Endothelial cell of umbilical vein (primary cell): Measurements from ENCODE around the gene VAV2. TPM values are rescaled to one million over a fixed set of nuclear protein-coding genes. Genes with fewer than 3 reads are reported as not detected.

ENCODE experiments used
- Bru-seq: library from RNA; stranded (reverse); fragments of 400-500 nt; gene quantifications from one replicate; lab custom pipeline; 2021; lab: Mats Ljungman, UMichigan
- BruChase-seq, 2 experiments: library from RNA; stranded (reverse); fragments of 400-500 nt; gene quantifications; one replicate each; lab custom pipeline; 2021; lab: Mats Ljungman, UMichigan
- BruUV-seq: library from RNA; stranded (reverse); fragments of 400-500 nt; replicated peaks from 2 replicates; lab custom pipeline; 2021; lab: Mats Ljungman, UMichigan
- CTCF ChIA-PET: fragments of 300-600, 350-600 bp; sonication (Branson Sonifier 250); formaldehyde crosslinking; loops from one replicate; lab custom pipeline; 2021; ENCODE audit warnings: antibody characterized with exemption, inconsistent platforms; lab: Charles Lee
- POLR2A ChIA-PET: fragments of 300-600, 350-600 bp; sonication (Branson Sonifier 250); formaldehyde crosslinking; loops from one replicate; lab custom pipeline; 2021; ENCODE audit warnings: antibody characterized with exemption, inconsistent platforms; lab: Charles Lee
- DNase-seq: peaks from one replicate; pipeline ENCODE4 v3.0.0-alpha.2; 2011; ENCODE audit warnings: low read depth, low spot score
- FAIRE-seq: peaks from 2 replicates; lab custom pipeline; 2011; peaks lifted over from hg19 to GRCh38; lab: Jason Lieb, UNC
- H2AFZ ChIP-seq: 2 replicates; pipeline ENCODE4 v1.6.0; 2012; ENCODE audit warnings: low read depth, low read length, control low read depth, inconsistent platforms
- H3K27ac ChIP-seq: 2 replicates; pipeline ENCODE4 v1.5.1; 2011; ENCODE audit warnings: low read depth, mild to moderate bottlenecking, control low read depth, low read length, moderate library complexity; ENCODE audit not compliant: insufficient read depth
- H3K27me3 ChIP-seq, 2 experiments: 2 replicates each; pipeline versions ENCODE4 v1.6.0 to v1.6.1; 2011; ENCODE audit warnings: low read length in 2 of 2, mixed read lengths in 1 of 2; ENCODE audit not compliant: control insufficient read depth in 2 of 2, insufficient read depth in 2 of 2
- H3K36me3 ChIP-seq, 2 experiments: 2 replicates in 1 of 2; 3 replicates in 1 of 2; pipeline ENCODE4 v1.5.1; 2011; ENCODE audit warnings: low read length in 2 of 2, mild to moderate bottlenecking in 1 of 2, moderate library complexity in 1 of 2; ENCODE audit not compliant: control insufficient read depth in 2 of 2, insufficient read depth in 2 of 2; ENCODE audit errors: extremely low read depth in 1 of 2
- H3K4me1 ChIP-seq: 3 replicates; pipeline ENCODE4 v1.5.1; 2011; ENCODE audit warnings: mild to moderate bottlenecking, low read length; ENCODE audit not compliant: control insufficient read depth, insufficient read depth; ENCODE audit errors: extremely low read depth
- H3K4me2 ChIP-seq: 2 replicates; pipeline ENCODE4 v1.6.1; 2011; ENCODE audit warnings: low read length, control low read depth, mixed read lengths; ENCODE audit not compliant: insufficient read depth
- H3K4me3 ChIP-seq, 3 experiments: fragments of 200-600 bp in 1 of 3; sonication (generic), shearing (Covaris generic) in 1 of 3; replicated peaks in 1 of 3; 2 replicates each; pipeline ENCODE4 v1.5.1; 2011 to 2016; ENCODE audit warnings: control low read depth in 3 of 3, low read length in 3 of 3, mild to moderate bottlenecking in 2 of 3, inconsistent platforms in 1 of 3, low read depth in 1 of 3, moderate library complexity in 1 of 3; ENCODE audit not compliant: insufficient read depth in 1 of 3
- H3K79me2 ChIP-seq: 2 replicates; pipeline ENCODE4 v1.6.0; 2012; ENCODE audit warnings: low read length, inconsistent platforms; ENCODE audit not compliant: control insufficient read depth, insufficient read depth
- H3K9ac ChIP-seq: replicated peaks from 2 replicates; pipeline ENCODE3; 2011; ENCODE audit warnings: low read length, control low read depth; ENCODE audit not compliant: insufficient read depth; ENCODE audit errors: extremely low read depth
- H3K9me1 ChIP-seq: replicated peaks from 3 replicates; pipeline ENCODE4 v1.6.0; 2011; ENCODE audit warnings: mild to moderate bottlenecking, low read length; ENCODE audit not compliant: control insufficient read depth, insufficient read depth; ENCODE audit errors: extremely low read depth
- H3K9me3 ChIP-seq: replicated peaks from 2 replicates; pipeline ENCODE4 v1.5.1; 2012; ENCODE audit warnings: low read length, inconsistent platforms; ENCODE audit not compliant: control insufficient read depth, insufficient read depth
- H4K20me1 ChIP-seq: replicated peaks from 2 replicates; pipeline ENCODE3; 2011; ENCODE audit warnings: mild to moderate bottlenecking, low read length; ENCODE audit not compliant: control insufficient read depth, insufficient read depth; ENCODE audit errors: extremely low read depth
- CTCF ChIP-seq, 2 donors: IDR thresholded peaks; 1 replicate in 1 of 2; 2 replicates in 1 of 2; pipeline ENCODE4 v1.5.1; 2011; ENCODE audit warnings: low read length in 2 of 2, mild to moderate bottlenecking in 2 of 2, moderate library complexity in 2 of 2, control low read depth in 1 of 2, inconsistent platforms in 1 of 2, low read depth in 1 of 2; ENCODE audit not compliant: insufficient read depth in 1 of 2; ENCODE audit errors: extremely low read depth in 1 of 2
- POLR2A ChIP-seq: IDR thresholded peaks from 2 replicates; pipeline ENCODE4 v1.6.1; 2012; ENCODE audit warnings: low read depth, mild to moderate bottlenecking, control low read depth, low read length
- POLR2AphosphoS5 ChIP-seq: IDR thresholded peaks from 2 replicates; pipeline ENCODE4 v1.6.1; 2012; ENCODE audit warnings: low read depth, mild to moderate bottlenecking, control low read depth, low read length, moderate library complexity; ENCODE audit not compliant: insufficient read depth
- dilution Hi-C: fragments of 300-500 bp; cut with MboI; formaldehyde crosslinking; loops from one replicate; pipeline ENCODE4 v1.15.0; 2019; ENCODE audit warnings: low sequenced_read_pairs; ENCODE audit not compliant: extremely low pct_ligation_motif_present
- intact Hi-C: fragments of 100-400 bp; cut with micrococcal nuclease; formaldehyde crosslinking; loops from one replicate; pipeline ENCODE4 v1.10.0; 2022
- long read RNA-seq: library from polyadenylated mRNA; stranded (forward); transcript quantifications from one replicate; pipeline ENCODE4 v2.0.0, GENCODE V29; 2021
- polyA minus RNA-seq, 3 experiments: library from RNA; depleted of rRNA, polyadenylated mRNA; stranded (reverse); fragments of >200 nt; gene quantifications; 1 replicate in 1 of 3; 2 replicates in 2 of 3; pipeline ENCODE4 v1.2.3, GENCODE V29; 2011
- polyA plus RNA-seq, 4 experiments: library from polyadenylated mRNA; depleted of rRNA in 3 of 4; stranded (reverse) in 3 of 4; unstranded in 1 of 4; fragments of >200 nt; gene quantifications; 2 replicates each; pipeline versions ENCODE4 v1.2.1 to v1.2.3, GENCODE V29; 2011 to 2012; ENCODE audit warnings: missing spikeins in 1 of 4
- total RNA-seq: library from RNA; stranded (reverse); gene quantifications from 2 replicates; pipeline ENCODE4 v1.2.3, GENCODE V29; 2021

VAV2 gene
- total RNA-seq = 29.9 and 30.6 TPM in 2 replicates
- 8.6 and 10.6 TPM in 2 replicates for polyA plus RNA-seq
- polyA plus RNA-seq (2011; cell fraction: cytosol; rRNA removed) = 14.4 and 14.8 TPM in 2 replicates
- 32.0 and 32.3 TPM in 2 replicates for polyA plus RNA-seq (2011; cell fraction: nucleus; rRNA removed)
- 18.8 and 23.8 TPM in 2 replicates for polyA plus RNA-seq (2012)
- polyA minus RNA-seq = 22.5 and 22.6 TPM in 2 replicates
- 24.8 TPM for polyA minus RNA-seq (2011; cell fraction: cytosol; rRNA and poly(A)+ RNA removed)
- 18.1 TPM in 2 replicates for polyA minus RNA-seq (2011; cell fraction: nucleus; rRNA and poly(A)+ RNA removed)
- Bru-seq, nascent RNA = percentile 62 among the genes with signal in this experiment
- BruChase-seq, experiment 1, labeled RNA remaining after a 6-hour chase = percentile 66 among the genes with signal in this experiment
- percentile 65 among the genes with signal in this experiment for BruChase-seq, experiment 2, labeled RNA remaining after a 2-hour chase
- long read RNA-seq, full-length matches to known transcripts = 6 of 27 reads
- long read RNA-seq, partial matches to known transcripts = 3 of 27 reads
- long read RNA-seq, other reads (novel, unspliced or antisense) = 18 of 27 reads

GRCh38 chr9:133991964-133992779 is at the start of gene VAV2:
TSS of gene VAV2 (minus strand) at chr9:133992324. CDS start at chr9:133992278, 46 bp downstream.
- peak; percentile 48 for DNase-seq
- peak within 1 kb of the TSS; percentile 51 to 70 (median 67) for H3K4me3 ChIP-seq
- intact Hi-C loops (loop anchor here (2.0 to 5.0 kb wide), 5 partner anchors 31 to 145 kb away; partner anchors contain the start of gene BRD3OS), dilution Hi-C loops (no loop called here)
- H4K20me1 ChIP-seq = no peaks in the 10 kb centered on the region
- H3K79me2 ChIP-seq = peaks cover 44% of the 10 kb centered on the region
- no TSS peak for BruUV-seq
- H3K27me3 ChIP-seq = no peaks in the 10 kb centered on the region
- no peaks in the 10 kb centered on the region for H3K9me3 ChIP-seq
- peaks cover 15% of the 10 kb centered on the region for H3K4me1 ChIP-seq
- H3K9me1 ChIP-seq = no peaks in the 10 kb centered on the region
- peak within 1 kb of the TSS; percentile 76 for H3K27ac ChIP-seq
- H3K36me3 ChIP-seq = no peaks in the 10 kb centered on the region
- TF ChIP-seq POLR2AphosphoS5 (peak; percentile 55), POLR2A (peak; percentile 43), CTCF (IDR thresholded peaks at IDR 0.05; ENCODE audit: extremely low read depth in 1 of 2, insufficient read depth in 1 of 2, low read depth in 1 of 2, low read length in 2 of 2) (no peak)
- POLR2A ChIA-PET = no interaction called here
- CTCF ChIA-PET = interaction anchor here (1.2 to 5.5 kb wide), 14 partner anchors 20 to 460 kb away, joined by 3 to 232 read pairs (median 7); no protein-coding TSS in a partner anchor
- FAIRE-seq = peak; percentile 21
- H3K4me2 ChIP-seq = peak within 1 kb of the TSS; percentile 82
- peak within 1 kb of the TSS; percentile 85 for H2AFZ ChIP-seq
- peak within 1 kb of the TSS; percentile 69 for H3K9ac ChIP-seq
